Inflammatory macrophage treated with lipopolysaccharide for 1 hour (primary cell): ENCODE measurements around the gene MISP.
"Not testable (repeated sequence)": the region's sequence is repeated elsewhere in the genome, so short reads cannot be mapped to it uniquely, and the experiment has no call there.

Experiments used
- DNase-seq, 2 donors: peaks; one replicate each; pipeline ENCODE4 v3.0.0-alpha.2; 2020 to 2022

MISP gene

GRCh38 chr19:725461-726089 lies 25.3 kb upstream of the MISP start:
- DNase-seq = no peak

- no peak for DNase-seq
These were observed 23.6 kb upstream of the MISP start for GRCh38 chr19:726993-727956.

- no peak for DNase-seq
These were observed 22.9 kb upstream of the MISP start for GRCh38 chr19:728011-728410.

GRCh38 chr19:729564-729963 lies 21.3 kb upstream of the MISP start:
- not testable (repeated sequence) for DNase-seq

- DNase-seq = no peak
These were observed 20.8 kb upstream of the MISP start for GRCh38 chr19:729965-730668.

- no peak for DNase-seq
These were observed 19.9 kb upstream of the MISP start for GRCh38 chr19:731000-731399.

GRCh38 chr19:732148-733069 lies 18.5 kb upstream of the MISP start:
- DNase-seq = no peak

- no peak for DNase-seq
These were observed 16.2 kb upstream of the MISP start for GRCh38 chr19:734716-735115.

GRCh38 chr19:736125-736524 lies 14.8 kb upstream of the MISP start:
- no peak for DNase-seq

- DNase-seq = peak in 1 of 2 donors; percentile 39
These were observed 13.3 kb upstream of the MISP start for GRCh38 chr19:737591-738093.

- no peak for DNase-seq
These were observed 12.3 kb upstream of the MISP start for GRCh38 chr19:738509-739128.

GRCh38 chr19:739998-740715 lies 10.8 kb upstream of the MISP start:
- DNase-seq = no peak

- DNase-seq = not testable (repeated sequence)
These were observed 10.0 kb upstream of the MISP start for GRCh38 chr19:740816-741505.

- peak in 1 of 2 donors; percentile 15 for DNase-seq
These were observed 9.3 kb upstream of the MISP start for GRCh38 chr19:741506-742131.

GRCh38 chr19:742540-743075 lies 8.3 kb upstream of the MISP start:
- DNase-seq = no peak

- DNase-seq = no peak
These were observed 7.7 kb upstream of the MISP start for GRCh38 chr19:743168-743687.

GRCh38 chr19:745138-745537 lies 5.8 kb upstream of the MISP start:
- DNase-seq = not testable (repeated sequence)

GRCh38 chr19:746208-746819 lies 4.6 kb upstream of the MISP start:
- no peak for DNase-seq

- no peak for DNase-seq
These were observed 4.0 kb upstream of the MISP start for GRCh38 chr19:746956-747355.
